DND-41 (cell line): ENCODE measurements around the gene ATP9A.

Experiments
- EZH2 ChIP-seq: IDR thresholded peaks from 3 replicates; pipeline ENCODE4 v1.6.1; 2012; ENCODE audit warnings: borderline replicate concordance, low read depth, mild to moderate bottlenecking, moderate library complexity, low read length, inconsistent platforms; ENCODE audit not compliant: severe bottlenecking
- TF ChIP-seq, protein P1 (sequence below): IDR thresholded peaks from 2 replicates; pipeline ENCODE4 v1.5.1; 2012; ENCODE audit warnings: borderline replicate concordance, low read length, moderate library complexity, mild to moderate bottlenecking; ENCODE audit not compliant: poor library complexity, severe bottlenecking; ENCODE audit errors: extremely low read depth

DNA sequence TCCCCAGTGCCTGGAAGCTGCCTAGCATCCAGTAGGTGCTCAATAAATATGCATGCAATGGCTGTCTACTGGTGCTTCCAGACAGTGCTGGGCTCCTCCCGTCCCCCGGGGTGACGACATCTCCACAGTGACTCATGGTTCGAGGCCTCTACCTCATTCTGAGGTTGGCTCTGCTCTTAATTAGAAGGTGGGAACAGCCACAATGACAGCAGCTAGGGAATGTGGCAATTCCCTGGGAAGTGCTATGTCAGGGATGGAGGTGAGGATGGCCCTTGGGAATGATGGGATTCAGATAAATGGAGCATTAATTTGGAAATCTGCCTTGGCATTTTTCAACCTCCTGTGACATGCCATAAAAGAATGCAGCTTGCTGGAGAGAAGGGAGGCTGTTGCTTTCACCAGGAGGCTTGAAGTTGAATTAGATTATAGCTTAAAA is 182.2 kb downstream of the ATP9A start:
- TF ChIP-seq, protein P1, sequence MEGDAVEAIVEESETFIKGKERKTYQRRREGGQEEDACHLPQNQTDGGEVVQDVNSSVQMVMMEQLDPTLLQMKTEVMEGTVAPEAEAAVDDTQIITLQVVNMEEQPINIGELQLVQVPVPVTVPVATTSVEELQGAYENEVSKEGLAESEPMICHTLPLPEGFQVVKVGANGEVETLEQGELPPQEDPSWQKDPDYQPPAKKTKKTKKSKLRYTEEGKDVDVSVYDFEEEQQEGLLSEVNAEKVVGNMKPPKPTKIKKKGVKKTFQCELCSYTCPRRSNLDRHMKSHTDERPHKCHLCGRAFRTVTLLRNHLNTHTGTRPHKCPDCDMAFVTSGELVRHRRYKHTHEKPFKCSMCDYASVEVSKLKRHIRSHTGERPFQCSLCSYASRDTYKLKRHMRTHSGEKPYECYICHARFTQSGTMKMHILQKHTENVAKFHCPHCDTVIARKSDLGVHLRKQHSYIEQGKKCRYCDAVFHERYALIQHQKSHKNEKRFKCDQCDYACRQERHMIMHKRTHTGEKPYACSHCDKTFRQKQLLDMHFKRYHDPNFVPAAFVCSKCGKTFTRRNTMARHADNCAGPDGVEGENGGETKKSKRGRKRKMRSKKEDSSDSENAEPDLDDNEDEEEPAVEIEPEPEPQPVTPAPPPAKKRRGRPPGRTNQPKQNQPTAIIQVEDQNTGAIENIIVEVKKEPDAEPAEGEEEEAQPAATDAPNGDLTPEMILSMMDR, result no peak
- no peak for TF ChIP-seq EZH2
